Brain microvascular endothelial cell (primary cell): ENCODE results near the gene PTPRD.

Source experiments
- DNase-seq: peaks from one replicate; pipeline ENCODE4 v3.0.0-alpha.2; 2020
- H3K27ac ChIP-seq: fragments of 250-450 bp; sonication (Bioruptor Pico); 2 replicates; pipeline ENCODE4 v1.5.1; 2020; ENCODE audit warnings: mild to moderate bottlenecking, moderate library complexity
- H3K27me3 ChIP-seq: fragments of 250-450 bp; sonication (Bioruptor Pico); replicated peaks from 2 replicates; pipeline ENCODE4 v1.5.1; 2020; ENCODE audit warnings: mild to moderate bottlenecking
- H3K36me3 ChIP-seq: fragments of 250-450 bp; sonication (Bioruptor Pico); replicated peaks from 2 replicates; pipeline ENCODE4 v1.5.1; 2020; ENCODE audit warnings: mild to moderate bottlenecking
- H3K4me3 ChIP-seq: 2 replicates; pipeline ENCODE4 v1.5.1; 2011; ENCODE audit warnings: low read depth, mild to moderate bottlenecking, control low read depth, low read length, moderate library complexity
- in situ Hi-C: cut with HindIII; loops from 2 replicates; pipeline ENCODE4 v1.10.0; 2017; ENCODE audit warnings: low sequenced_read_pairs, low pct_ligation_motif_present
- TF ChIP-seq, protein P1 (sequence below): IDR thresholded peaks from 2 replicates; pipeline ENCODE4 v1.5.1; 2011; ENCODE audit warnings: low read depth, mild to moderate bottlenecking, moderate library complexity, low read length, control low read depth, inconsistent platforms; ENCODE audit errors: missing control alignments

The PTPRD gene

DNA sequence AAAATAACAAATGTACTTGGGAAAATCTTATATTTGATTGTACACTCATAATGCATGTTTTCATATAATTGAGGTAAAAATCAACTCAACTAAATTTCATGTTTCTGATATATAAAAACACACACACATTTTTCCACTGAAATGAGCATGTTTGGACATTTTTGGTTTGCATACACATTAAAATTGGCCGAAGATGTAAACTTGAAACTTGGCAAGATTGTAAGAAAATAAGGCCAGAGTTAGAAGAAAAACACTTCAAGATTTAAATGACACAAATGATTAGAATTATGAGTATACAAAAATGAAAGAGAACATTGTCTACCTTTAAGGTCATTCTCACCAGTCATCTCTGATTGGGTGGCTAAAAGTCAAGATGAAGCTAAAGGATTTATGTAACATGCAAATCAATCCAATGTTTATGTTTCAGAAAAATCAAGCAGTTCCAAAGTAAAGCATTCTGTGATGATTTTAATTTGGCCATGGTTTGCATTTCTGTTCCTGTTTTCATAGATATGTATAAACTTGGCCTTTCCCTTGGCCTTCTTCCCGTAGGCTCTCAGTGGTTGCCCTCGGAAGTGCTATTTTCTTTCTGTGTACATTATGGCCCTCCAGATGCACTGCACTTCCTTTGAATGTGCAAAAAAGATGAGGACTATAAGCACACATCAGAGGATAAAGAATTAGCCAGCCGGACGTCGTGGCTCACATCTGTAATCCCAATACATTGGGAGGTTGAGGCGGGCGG, 1707.9 kb downstream of the PTPRD start:
- Histone ChIP-seq H3K4me3 (no peak overlapping the region), H3K27me3 (no peaks in the 10 kb centered on the region), H3K36me3 (no peaks in the 10 kb centered on the region), H3K27ac (no peak overlapping the region)
- no peak for DNase-seq
- TF ChIP-seq, protein P1, sequence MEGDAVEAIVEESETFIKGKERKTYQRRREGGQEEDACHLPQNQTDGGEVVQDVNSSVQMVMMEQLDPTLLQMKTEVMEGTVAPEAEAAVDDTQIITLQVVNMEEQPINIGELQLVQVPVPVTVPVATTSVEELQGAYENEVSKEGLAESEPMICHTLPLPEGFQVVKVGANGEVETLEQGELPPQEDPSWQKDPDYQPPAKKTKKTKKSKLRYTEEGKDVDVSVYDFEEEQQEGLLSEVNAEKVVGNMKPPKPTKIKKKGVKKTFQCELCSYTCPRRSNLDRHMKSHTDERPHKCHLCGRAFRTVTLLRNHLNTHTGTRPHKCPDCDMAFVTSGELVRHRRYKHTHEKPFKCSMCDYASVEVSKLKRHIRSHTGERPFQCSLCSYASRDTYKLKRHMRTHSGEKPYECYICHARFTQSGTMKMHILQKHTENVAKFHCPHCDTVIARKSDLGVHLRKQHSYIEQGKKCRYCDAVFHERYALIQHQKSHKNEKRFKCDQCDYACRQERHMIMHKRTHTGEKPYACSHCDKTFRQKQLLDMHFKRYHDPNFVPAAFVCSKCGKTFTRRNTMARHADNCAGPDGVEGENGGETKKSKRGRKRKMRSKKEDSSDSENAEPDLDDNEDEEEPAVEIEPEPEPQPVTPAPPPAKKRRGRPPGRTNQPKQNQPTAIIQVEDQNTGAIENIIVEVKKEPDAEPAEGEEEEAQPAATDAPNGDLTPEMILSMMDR, result no peak
- in situ Hi-C loops, result no loop called here

DNA sequence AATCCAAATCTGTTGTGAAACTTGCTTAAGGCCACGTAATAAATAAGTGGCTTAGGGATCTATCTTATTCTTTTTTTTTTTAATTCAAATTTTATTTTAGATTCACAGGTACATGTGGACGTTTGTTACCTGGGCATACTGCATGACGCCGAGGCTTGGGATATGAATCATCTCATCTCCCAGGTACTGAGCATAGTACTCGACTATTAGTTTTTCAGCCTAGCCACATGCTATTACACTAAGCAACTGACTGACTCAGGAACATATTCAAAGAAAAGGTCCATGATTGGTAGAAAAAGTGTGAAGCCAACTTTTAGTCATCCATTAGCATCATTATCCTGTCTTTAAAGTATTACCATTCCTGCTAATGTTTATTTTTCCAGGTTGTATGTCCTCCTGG, 1709.7 kb downstream of the PTPRD start:
- in situ Hi-C loops, result no loop called here
- no peak overlapping the region for H3K27ac ChIP-seq
- no peaks in the 10 kb centered on the region for H3K36me3 ChIP-seq
- no peak for DNase-seq
- H3K27me3 ChIP-seq, result no peaks in the 10 kb centered on the region
- no peak overlapping the region for H3K4me3 ChIP-seq
- TF ChIP-seq, protein P1, result no peak

DNA sequence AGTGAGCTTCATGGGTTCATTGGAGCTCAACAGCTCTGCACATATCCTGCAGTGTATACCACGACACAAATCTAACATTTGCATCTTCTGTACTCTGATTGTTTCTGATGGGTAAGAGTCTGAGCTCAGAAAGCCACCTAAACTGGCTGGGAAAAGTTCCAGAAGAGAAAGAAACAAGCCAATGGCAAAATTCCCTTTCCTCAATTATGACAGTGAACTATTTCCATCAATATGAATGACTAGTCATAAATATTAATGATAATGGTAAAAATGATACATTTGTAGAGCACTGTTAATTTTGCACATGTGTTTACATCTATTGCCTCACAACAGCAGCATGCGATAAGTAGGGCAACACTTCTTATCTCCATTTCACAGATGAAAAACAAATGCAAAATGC, 1711.7 kb downstream of the PTPRD start:
- Histone ChIP-seq H3K27ac (no peak overlapping the region), H3K4me3 (no peak overlapping the region), H3K36me3 (no peaks in the 10 kb centered on the region), H3K27me3 (no peaks in the 10 kb centered on the region)
- DNase-seq, result no peak
- in situ Hi-C loops, result no loop called here
- TF ChIP-seq, protein P1, result no peak

DNA sequence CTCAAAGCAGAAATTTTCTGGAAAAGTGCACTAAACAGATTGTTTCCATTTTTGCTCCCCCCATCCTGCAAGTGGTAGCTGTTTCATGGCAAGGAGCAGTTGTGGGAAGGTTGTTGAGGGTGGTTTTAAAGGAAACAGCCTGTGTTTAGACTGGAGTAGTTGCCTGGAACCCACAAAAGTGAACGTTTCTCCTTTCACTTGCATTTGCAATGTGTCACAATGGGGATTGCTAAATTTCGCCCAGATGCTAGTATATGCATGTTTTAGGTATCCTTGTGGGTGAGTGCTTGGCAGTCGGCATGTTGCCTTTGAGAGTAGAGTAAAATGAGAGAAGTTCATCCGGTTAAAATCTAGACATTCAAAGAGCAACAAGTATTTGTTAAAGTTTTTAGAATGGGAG, 1713.3 kb downstream of the PTPRD start:
- no peaks in the 10 kb centered on the region for H3K36me3 ChIP-seq
- H3K27me3 ChIP-seq, result no peaks in the 10 kb centered on the region
- in situ Hi-C loops, result no loop called here
- no peak for DNase-seq
- H3K27ac ChIP-seq, result no peak overlapping the region
- TF ChIP-seq, protein P1, result no peak
- H3K4me3 ChIP-seq, result no peak overlapping the region

DNA sequence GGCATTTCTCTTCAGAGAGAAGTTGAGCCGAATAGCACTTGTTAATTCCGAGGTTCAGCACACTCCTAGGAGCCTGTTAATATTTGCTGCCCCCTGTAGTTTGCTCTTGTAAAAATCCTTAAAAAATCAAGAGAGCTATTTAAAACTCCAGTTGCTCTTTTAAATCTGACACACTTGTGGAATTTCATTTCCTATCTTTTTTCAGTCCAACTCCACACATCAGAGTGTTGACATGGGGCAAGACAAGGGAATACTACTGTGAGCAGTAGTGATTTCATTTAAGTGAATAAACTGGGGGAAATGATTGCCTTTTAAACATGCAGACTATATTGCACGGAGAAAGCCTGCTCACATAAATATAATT, 1717.0 kb downstream of the PTPRD start:
- Histone ChIP-seq H3K4me3 (no peak overlapping the region), H3K27me3 (no peaks in the 10 kb centered on the region), H3K36me3 (no peaks in the 10 kb centered on the region), H3K27ac (no peak overlapping the region)
- TF ChIP-seq, protein P1, result peak; percentile 67
- peak; percentile 6 for DNase-seq
- in situ Hi-C loops, result no loop called here
